ENCODE results near the gene KLHDC7B. TPM values are rescaled to one million over a fixed set of nuclear protein-coding genes. Genes with fewer than 3 reads are reported as not detected.

KLHDC7B gene
- polyA plus RNA-seq, 6 donors from 2014 or later, result 1.5 to 5.8 (median 4.4) TPM

DNA sequence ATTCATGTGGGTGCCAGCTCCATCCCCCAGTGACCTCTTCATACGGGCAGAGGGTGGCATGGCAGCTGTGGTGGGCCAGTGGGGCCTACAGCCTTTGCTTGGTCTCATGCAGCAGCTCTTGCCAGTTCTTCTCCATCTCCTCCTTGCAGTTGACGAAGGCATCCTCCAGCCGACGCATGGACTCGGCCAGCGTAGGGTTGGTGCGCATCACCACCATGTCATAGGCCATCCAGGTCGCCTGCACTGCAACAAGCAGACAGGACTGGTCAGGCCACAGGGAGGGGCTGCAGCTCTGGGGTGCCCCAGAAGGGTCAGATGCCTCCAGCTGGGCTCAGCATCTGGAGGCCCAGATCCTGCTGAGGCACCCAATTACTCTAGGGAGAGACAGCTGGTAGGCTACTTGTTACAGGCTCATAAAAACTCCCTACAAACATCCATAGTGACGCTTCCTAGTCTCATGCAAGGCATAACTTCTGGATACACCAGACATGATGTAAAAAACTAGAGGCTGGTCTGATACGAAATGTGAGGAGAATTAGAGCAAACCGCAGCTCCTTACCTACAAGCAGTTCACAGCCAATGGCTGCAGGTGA, 5.6 kb downstream of the KLHDC7B start:
- peak overlapping the region in 3 of 8 donors; percentile 18 to 66 (median 30) for H3K4me3 Mint-ChIP-seq
- ATAC-seq (ENCODE audit: low read depth in 2 of 2) (no peak), DNase-seq (no peak)
- peaks cover 9 to 22% (median 19%) of the 10 kb centered on the region in 3 donors for H3K4me1 Mint-ChIP-seq
- H3K27ac Mint-ChIP-seq, result no peak overlapping the region
- H3K9me3 Mint-ChIP-seq, result no peaks in the 10 kb centered on the region
- H3K27me3 Mint-ChIP-seq, result peaks cover 0 to 9% (median 3%) of the 10 kb centered on the region in 3 donors
- no peaks in the 10 kb centered on the region for H3K36me3 Mint-ChIP-seq

DNA sequence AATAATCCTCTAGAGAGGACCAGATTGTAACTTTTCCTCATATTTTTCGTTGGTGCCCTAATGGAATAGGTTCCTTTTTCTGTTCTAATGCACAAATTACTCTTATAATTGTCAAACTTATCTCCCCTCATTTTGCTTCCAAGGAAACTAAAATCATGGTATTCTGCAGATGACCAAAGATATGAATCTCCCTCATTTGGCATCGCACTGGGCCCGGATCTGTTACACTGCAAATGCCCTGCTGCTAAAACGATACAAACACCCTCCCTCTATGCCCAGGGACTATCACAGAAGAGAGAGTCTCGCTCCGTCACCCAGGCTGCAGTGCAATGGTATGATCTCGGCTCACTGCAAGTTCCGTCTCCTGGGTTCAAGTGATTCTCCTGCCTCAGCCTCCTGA, 7.6 kb downstream of the KLHDC7B start:
- ATAC-seq (ENCODE audit: low read depth in 2 of 2) (no peak), DNase-seq (no peak)
- Mint-ChIP-seq H3K36me3 (no peaks in the 10 kb centered on the region), H3K9me3 (no peaks in the 10 kb centered on the region), H3K4me3 (peak overlapping the region in 1 of 8 donors; percentile 38), H3K27ac (peak overlapping the region in 1 of 6 donors; percentile 66), H3K27me3 (peaks cover 0 to 9% (median 8%) of the 10 kb centered on the region in 3 donors), H3K4me1 (peaks cover 9 to 12% (median 12%) of the 10 kb centered on the region in 3 donors)

DNA sequence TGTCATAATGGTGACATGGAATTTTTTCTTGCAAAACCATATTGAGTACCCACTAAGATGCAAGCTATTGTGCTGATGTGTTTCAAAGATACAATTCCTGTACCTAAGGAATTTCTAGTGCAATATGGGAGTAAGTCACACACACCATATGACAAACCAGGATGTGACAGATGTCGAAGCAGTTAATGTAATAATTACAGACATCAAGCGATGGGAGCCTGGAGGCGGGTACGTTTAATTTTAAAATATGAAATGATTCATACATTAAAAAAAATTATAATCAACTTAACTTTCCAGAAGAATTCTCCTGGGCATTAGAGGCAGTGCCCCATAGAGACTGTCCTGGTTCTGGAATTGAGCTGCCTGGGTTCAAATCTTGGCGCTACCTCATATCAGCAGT, 11.0 kb downstream of the KLHDC7B start:
- Mint-ChIP-seq H3K27ac (no peak overlapping the region), H3K4me3 (no peak overlapping the region), H3K4me1 (peaks cover 2 to 10% (median 6%) of the 10 kb centered on the region in 3 donors), H3K27me3 (peaks cover 0 to 16% (median 9%) of the 10 kb centered on the region in 3 donors), H3K9me3 (no peaks in the 10 kb centered on the region), H3K36me3 (no peaks in the 10 kb centered on the region)
- DNase-seq (no peak), ATAC-seq (ENCODE audit: low read depth in 2 of 2) (no peak)

DNA sequence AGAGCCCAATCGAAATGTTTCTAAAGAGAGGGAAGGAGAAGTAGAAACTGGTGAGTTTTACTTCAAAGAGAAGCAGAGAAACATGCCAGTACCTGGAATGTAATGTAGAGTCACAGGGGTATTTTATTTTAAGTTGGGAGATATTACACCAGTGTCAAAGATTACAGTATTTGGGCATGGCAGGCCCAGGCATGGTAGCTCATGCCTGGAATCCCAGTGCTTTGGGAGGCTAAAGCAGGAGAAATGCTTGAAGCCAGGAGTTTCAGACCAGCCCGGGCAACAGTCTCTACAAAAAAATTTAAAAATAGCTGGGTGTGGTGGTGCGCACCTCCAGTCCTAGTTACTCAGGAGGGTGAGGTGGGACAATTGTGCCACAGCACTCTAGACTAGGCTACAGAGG, 14.3 kb downstream of the KLHDC7B start:
- no peak overlapping the region for H3K27ac Mint-ChIP-seq
- no peak for ATAC-seq (ENCODE audit: low read depth in 2 of 2)
- H3K36me3 Mint-ChIP-seq, result no peaks in the 10 kb centered on the region
- H3K4me3 Mint-ChIP-seq, result peak overlapping the region in 1 of 8 donors; percentile 31
- DNase-seq, result no peak
- H3K4me1 Mint-ChIP-seq, result peaks cover 17 to 24% (median 17%) of the 10 kb centered on the region in 3 donors
- peaks cover 0 to 16% (median 6%) of the 10 kb centered on the region in 3 donors for H3K27me3 Mint-ChIP-seq
- H3K9me3 Mint-ChIP-seq, result no peaks in the 10 kb centered on the region

DNA sequence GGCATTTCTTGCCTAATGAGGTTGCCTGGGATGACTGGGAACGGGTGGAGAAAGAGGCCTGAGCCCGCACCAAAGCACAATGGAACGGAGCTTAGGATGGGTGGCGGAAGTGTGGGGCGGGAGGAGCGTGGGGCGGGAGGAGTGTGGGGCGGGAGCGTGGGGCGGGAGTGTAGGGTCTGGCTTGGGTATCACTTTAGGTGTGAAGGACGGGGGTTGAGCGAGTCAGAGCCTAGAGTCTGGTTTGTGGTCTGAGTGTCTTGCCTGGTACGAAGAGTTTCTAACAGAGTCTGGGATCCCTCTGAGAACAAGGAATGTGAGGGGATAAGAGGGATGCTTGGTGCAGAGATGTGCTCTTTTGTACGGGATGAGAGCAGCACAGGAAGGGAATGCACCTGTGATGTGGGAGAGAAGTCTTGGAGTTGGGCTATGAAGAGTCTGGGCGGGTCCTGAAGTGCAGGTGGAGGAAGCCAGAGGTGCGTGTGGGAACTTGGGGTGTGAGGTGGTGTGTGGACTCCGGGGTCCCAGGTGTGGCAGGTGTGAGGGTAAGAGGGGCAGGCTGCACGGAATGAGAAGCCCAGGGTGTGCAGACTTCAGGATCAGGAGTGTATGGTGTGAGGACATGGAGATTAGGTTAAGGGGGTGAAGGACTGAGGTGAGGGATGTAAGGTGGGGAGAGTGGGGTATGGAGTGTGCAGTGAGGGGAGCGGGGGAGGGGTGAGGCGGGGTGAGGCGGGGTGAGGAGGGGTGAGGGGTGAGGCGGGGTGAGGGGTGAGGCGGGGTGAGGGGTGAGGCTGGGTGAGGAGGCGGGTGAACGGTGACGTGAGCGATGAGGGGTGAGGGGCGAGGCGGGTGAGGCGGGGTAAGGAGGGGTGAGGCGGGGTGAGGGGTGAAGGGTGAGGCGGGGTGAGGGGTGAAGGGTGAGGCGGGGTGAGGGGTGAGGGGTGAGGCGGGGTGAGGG, 16.0 kb downstream of the KLHDC7B start:
- no peaks in the 10 kb centered on the region for H3K9me3 Mint-ChIP-seq

DNA sequence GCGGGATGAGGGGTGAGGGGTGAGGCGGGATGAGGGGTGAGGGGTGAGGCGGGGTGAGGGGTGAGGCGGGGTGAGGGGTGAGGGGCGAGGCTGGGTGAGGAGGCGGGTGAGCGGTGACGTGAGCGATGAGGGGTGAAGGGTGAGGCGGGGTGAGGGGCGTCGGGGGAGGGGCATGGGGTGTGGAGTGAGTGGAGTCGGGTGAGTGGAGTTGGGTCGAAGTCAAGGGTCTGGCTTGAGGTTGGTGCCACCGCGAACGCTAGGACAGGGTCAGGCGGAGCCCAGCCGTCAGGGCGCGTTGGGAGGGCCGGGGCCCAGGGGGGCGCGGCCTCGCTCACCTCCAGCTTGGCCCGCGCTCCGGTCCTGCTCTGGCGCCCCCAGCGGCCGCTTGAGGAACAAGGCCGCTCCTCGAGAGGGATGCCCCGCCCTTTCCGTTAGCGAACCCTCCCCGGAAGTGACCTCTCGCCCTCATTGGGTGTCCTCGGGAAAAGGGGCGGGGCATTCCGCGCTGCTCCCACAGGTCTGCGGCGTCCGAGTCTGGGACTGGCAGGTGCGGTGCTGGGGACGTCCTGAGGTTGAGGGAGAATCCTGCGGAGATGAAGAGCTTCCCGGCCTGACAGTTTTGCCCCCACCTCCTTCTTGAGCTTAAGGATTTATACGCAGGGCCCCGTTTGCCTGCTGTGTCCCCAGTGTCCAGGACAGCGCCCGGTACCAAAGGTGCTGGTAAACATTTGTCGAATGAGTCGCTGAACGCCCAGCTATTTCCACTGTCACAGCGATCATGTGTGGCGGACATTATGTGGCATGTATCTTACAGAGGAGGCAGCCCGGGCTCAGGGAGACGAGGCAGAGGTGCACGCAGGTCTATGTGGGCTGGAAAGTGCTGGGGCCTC, 17.1 kb downstream of the KLHDC7B start, which contains the start of gene SYCE3:
SYCE3 (minus strand) TSS at position 397 of the 890 bp plus-strand sequence. CDS start 6,514 bp downstream, outside the sequence.
- ATAC-seq (ENCODE audit: low read depth in 2 of 2) (peak; percentile 89 to 96), DNase-seq (peak; percentile 97)
- peak within 1 kb of the TSS; percentile 86 to 99 (median 96) for H3K4me3 Mint-ChIP-seq
- no peaks in the 10 kb centered on the region for H3K36me3 Mint-ChIP-seq
- H3K4me1 Mint-ChIP-seq, result peaks cover 17 to 24% (median 17%) of the 10 kb centered on the region in 3 donors
- peak within 1 kb of the TSS in 5 of 6 donors; percentile 68 to 94 (median 92) for H3K27ac Mint-ChIP-seq
- no peaks in the 10 kb centered on the region for H3K9me3 Mint-ChIP-seq
- H3K27me3 Mint-ChIP-seq, result peaks cover 0 to 11% (median 8%) of the 10 kb centered on the region in 3 donors

More for the DNA sequence above, 16.0 kb downstream of the KLHDC7B start:
- Mint-ChIP-seq H3K4me1 (peaks cover 17 to 24% (median 17%) of the 10 kb centered on the region in 3 donors), H3K36me3 (no peaks in the 10 kb centered on the region), H3K27ac (peak overlapping the region in 5 of 6 donors; percentile 16 to 94 (median 61)), H3K4me3 (peak overlapping the region in 7 of 8 donors; percentile 16 to 82 (median 68)), H3K27me3 (peaks cover 0 to 9% (median 7%) of the 10 kb centered on the region in 3 donors)
- DNase-seq (no peak), ATAC-seq (ENCODE audit: low read depth in 2 of 2) (no peak)

DNA sequence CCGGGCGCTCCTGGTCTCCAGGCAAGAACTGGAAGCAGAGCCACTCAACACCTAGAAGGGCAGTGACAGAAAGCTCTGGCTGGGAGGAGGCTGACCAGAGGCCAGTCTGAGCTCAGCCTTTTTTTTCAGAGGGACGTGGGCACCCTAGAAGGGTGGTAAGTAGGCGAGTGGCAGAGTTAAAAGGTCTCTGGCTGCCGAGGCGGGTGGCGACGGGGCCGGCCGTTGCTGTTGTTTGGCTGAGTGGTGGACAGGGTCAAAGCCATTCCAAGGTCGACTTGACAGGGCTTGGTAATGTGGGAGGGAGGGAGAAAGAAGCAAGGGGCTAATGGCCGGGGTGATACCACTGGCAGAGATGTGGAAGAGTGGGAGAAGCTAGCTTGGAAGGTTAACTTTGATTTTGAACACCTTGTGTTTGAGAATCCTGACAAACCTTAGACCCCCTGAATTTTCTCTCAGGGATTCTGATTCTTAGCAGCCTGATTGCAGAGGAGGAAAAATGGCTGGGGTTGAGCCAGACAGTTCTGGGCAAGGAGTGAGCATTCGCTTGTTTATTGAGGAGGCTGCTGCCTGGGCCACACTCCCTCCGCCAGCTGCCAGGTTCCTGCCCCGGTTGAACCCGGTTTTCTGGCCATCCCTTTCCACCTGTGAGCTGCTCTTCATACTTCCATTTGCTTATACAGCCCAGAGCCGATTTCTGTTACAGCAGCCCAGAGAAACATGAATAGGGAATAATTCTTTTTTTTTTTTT, 17.9 kb downstream of the KLHDC7B start:
- peak overlapping the region in 3 of 6 donors; percentile 83 to 94 (median 89) for H3K27ac Mint-ChIP-seq
- no peaks in the 10 kb centered on the region for H3K9me3 Mint-ChIP-seq
- H3K4me1 Mint-ChIP-seq, result peaks cover 17 to 24% (median 17%) of the 10 kb centered on the region in 3 donors
- ATAC-seq (ENCODE audit: low read depth in 2 of 2) (no peak), DNase-seq (no peak)
- H3K4me3 Mint-ChIP-seq, result peak overlapping the region; percentile 86 to 99 (median 96)
- no peaks in the 10 kb centered on the region for H3K36me3 Mint-ChIP-seq
- H3K27me3 Mint-ChIP-seq, result peaks cover 0 to 11% (median 8%) of the 10 kb centered on the region in 3 donors

DNA sequence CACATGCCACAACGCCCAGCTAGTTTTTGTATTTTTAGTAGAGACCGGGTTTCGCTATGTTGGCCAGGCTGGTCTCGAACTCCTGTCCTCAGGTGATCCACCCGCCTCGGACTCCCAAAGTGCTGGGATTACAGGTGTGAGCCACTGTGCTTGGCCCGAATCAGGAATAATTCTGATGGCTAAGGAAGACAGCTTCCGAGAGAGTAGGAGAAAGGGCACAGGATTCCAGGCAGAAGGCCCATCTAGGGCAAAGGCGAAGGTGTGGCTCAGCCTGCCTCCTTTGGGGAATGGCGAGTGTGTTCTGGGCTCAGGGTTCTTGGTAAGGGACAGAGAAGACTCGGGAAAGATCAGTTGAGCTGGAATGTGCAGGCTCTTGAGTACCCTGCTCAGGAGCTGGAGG, 18.6 kb downstream of the KLHDC7B start:
- H3K27ac Mint-ChIP-seq, result no peak overlapping the region
- peaks cover 0 to 11% (median 5%) of the 10 kb centered on the region in 3 donors for H3K27me3 Mint-ChIP-seq
- ATAC-seq (ENCODE audit: low read depth in 2 of 2) (no peak), DNase-seq (no peak)
- no peaks in the 10 kb centered on the region for H3K9me3 Mint-ChIP-seq
- peaks cover 17 to 24% (median 17%) of the 10 kb centered on the region in 3 donors for H3K4me1 Mint-ChIP-seq
- no peaks in the 10 kb centered on the region for H3K36me3 Mint-ChIP-seq
- peak overlapping the region in 3 of 8 donors; percentile 13 to 99 (median 40) for H3K4me3 Mint-ChIP-seq

DNA sequence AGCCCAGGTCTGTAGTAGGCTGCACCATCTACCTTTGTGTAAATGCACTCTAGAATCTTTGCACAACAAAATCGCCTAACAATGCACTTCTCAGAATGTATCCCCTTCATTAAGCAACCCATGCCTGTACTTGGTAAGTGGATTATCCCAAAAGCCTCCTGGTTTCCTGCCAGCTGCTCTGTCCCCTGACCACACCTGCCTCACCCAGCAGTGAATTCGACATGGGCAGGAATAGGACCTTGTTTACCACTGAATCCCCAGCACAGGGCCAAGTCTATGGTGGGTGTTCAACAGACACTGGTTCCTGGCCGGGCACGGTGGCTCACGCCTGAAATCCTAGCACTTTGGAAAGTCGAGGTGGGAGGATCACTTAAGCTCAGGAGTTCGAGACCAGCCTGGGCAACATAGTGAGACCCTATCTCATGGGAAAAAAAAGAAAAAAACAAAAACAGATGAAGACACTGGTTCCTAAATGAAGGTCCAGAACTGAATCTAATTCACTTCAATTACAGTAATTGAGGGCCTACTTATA, 22.1 kb downstream of the KLHDC7B start:
- H3K4me3 Mint-ChIP-seq, result no peak overlapping the region
- peaks cover 8 to 21% (median 9%) of the 10 kb centered on the region in 3 donors for H3K4me1 Mint-ChIP-seq
- DNase-seq (no peak), ATAC-seq (ENCODE audit: low read depth in 2 of 2) (no peak)
- H3K36me3 Mint-ChIP-seq, result no peaks in the 10 kb centered on the region
- H3K27me3 Mint-ChIP-seq, result peaks cover 0 to 5% (median 0%) of the 10 kb centered on the region in 3 donors
- no peaks in the 10 kb centered on the region for H3K9me3 Mint-ChIP-seq
- no peak overlapping the region for H3K27ac Mint-ChIP-seq

DNA sequence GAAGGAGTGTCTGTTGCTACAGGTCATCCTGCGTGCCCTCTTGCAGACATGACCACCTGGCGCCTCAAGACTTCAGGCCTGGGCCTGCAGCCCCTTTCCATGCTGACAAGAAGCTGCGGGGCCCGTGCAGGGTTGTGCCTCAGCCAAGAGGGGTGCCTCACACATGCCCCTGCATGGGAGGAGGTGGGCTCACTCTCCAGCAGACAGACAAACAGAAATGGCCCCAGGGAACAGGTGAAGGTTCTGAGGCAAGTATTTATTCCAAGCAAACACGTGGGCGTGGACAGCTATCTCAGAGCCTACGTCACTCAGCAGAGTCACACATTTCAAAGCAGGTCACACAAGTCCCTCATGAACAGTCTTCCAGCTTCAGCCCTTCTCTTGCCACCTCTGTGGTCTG, 22.9 kb downstream of the KLHDC7B start:
- Mint-ChIP-seq H3K4me3 (no peak overlapping the region), H3K27me3 (peaks cover 0 to 5% (median 0%) of the 10 kb centered on the region in 3 donors), H3K36me3 (no peaks in the 10 kb centered on the region)

DNA sequence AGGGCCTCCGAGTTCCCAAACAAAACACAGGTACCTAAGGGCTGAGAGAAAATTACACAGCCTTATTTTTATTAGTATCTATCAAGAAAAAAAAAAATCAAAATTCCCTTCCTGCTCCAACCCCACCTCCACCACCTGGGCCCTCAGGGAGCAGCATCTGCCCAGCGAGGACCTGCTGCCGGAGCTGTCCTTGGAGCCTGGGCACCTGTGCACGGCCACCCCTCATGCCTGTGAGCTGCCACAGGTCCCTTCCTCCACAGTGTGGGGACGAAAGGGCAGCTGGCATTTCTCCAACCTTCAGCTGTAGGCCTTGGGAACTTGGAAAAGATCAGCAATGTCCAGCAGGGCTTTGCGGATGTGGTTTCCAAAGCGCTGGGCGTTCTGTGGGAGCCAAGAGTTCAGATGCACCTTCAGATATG, 23.4 kb downstream of the KLHDC7B start:
- Mint-ChIP-seq H3K9me3 (no peaks in the 10 kb centered on the region), H3K4me3 (no peak overlapping the region), H3K36me3 (no peaks in the 10 kb centered on the region), H3K4me1 (peaks cover 0 to 9% (median 0%) of the 10 kb centered on the region in 3 donors), H3K27me3 (peaks cover 0 to 5% (median 0%) of the 10 kb centered on the region in 3 donors), H3K27ac (no peak overlapping the region)
- DNase-seq (no peak), ATAC-seq (ENCODE audit: low read depth in 2 of 2) (no peak)

More for the DNA sequence above, 22.9 kb downstream of the KLHDC7B start:
- Mint-ChIP-seq H3K9me3 (no peaks in the 10 kb centered on the region), H3K4me1 (peaks cover 0 to 13% (median under 1%) of the 10 kb centered on the region in 3 donors), H3K27ac (no peak overlapping the region)
- ATAC-seq (ENCODE audit: low read depth in 2 of 2) (no peak), DNase-seq (no peak)

All from naive B cell (primary cell).